ENCODE results near the gene PCDHGA7.
"Not testable (repeated sequence)": the region's sequence is repeated elsewhere in the genome, so short reads cannot be mapped to it uniquely, and the experiment has no call there.

The PCDHGA7 gene

GRCh38 chr5:141382469-141383294 is at the start of gene PCDHGA7:
Gene PCDHGA7, plus strand, starts transcription at chr5:141382742. Its CDS starts 158 bp downstream, at chr5:141382900.
- no peak for DNase-seq (ENCODE audit: low read depth)

DNA sequence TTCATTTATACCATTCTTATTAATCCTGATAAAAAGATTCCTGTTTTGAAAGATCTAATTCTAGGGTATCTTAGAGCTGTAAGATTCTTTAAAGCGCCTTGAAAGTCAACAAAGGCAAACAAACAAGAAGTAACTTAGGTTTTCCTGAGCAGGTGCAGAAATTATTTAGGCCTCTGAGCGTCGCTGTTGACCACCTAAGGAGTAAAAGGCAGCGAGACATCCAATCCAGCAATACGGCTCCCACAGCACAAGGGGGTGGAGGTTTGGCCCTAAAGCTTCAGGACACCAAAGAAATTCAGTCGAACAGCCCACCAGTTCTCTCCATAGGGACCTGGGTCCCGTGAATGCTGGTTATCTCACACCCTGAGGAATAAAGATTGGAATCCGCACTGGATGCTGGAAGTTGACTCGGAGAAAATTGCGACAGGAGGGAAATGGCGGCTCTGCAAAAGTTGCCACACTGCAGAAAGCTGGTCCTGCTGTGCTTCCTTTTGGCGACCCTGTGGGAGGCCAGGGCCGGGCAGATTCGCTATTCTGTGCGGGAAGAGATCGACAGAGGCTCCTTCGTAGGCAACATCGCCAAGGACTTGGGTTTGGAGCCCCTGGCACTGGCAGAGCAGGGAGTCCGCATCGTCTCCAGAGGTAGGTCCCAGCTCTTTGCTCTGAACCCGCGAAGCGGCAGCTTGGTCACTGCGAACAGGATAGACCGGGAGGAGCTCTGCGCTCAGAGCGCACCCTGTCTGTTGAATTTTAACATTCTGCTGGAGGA is 43.8 kb upstream of the PCDHGA7 start, which contains the start of gene PCDHGA2:
PCDHGA2 (plus strand) TSS at position 223 of the 769 bp plus-strand sequence.
- no peak for DNase-seq (ENCODE audit: low read depth)

- DNase-seq (ENCODE audit: low read depth), result not testable (repeated sequence)
Observed at GRCh38 chr5:141340781-141341354, 41.7 kb upstream of the PCDHGA7 start.

DNA sequence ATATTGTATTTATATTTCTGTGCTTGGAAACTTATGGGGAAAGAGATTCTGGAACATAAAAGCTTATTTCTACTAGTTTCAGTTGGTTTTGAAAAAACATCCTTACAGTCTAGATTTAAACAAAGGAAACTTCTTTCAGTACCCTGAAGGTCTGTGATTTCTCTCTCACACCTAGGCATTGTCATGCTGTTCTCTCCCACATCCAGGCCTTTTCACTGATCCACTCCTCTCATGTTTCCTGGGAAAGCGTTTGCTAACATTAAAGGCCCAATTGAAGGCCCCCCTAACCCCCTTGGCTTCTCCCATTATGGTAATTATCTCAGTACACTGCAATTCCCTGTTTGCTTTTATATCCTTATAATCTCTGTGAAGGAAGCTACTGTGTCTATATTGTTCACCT is 39.8 kb upstream of the PCDHGA7 start:
- DNase-seq (ENCODE audit: low read depth), result no peak

GRCh38 chr5:141343242-141343952 is 39.1 kb upstream of the PCDHGA7 start, which contains the start of gene PCDHGA3:
Gene PCDHGA3, plus strand, starts transcription at chr5:141343829. Its CDS starts 205 bp downstream, at chr5:141344034.
- DNase-seq (ENCODE audit: low read depth), result no peak

GRCh38 chr5:141343953-141344463 is 38.5 kb upstream of the PCDHGA7 start:
- DNase-seq (ENCODE audit: low read depth), result no peak

DNA sequence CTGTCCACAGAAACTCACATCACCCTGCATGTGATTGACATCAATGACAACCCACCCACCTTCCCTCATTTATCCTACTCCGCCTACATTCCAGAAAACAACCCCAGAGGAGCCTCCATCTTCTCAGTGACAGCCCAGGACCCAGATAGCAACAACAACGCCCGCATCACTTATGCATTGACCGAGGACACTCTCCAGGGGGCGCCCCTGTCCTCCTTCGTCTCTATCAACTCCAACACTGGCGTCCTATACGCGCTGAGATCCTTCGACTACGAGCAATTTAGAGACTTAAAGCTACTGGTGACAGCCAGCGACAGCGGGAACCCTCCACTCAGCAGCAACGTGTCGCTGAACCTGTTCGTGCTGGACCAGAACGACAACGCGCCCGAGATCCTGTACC is 37.2 kb upstream of the PCDHGA7 start:
- DNase-seq (ENCODE audit: low read depth), result no peak

- DNase-seq (ENCODE audit: low read depth), result not testable (repeated sequence)
Observed at GRCh38 chr5:141346017-141346416, 36.5 kb upstream of the PCDHGA7 start.

- no peak for DNase-seq (ENCODE audit: low read depth)
Observed at GRCh38 chr5:141349917-141350619, 32.5 kb upstream of the PCDHGA7 start, which contains the start of gene PCDHGB1. Gene PCDHGB1, plus strand, starts transcription at chr5:141350099. Its CDS starts 162 bp downstream, at chr5:141350261.

DNA sequence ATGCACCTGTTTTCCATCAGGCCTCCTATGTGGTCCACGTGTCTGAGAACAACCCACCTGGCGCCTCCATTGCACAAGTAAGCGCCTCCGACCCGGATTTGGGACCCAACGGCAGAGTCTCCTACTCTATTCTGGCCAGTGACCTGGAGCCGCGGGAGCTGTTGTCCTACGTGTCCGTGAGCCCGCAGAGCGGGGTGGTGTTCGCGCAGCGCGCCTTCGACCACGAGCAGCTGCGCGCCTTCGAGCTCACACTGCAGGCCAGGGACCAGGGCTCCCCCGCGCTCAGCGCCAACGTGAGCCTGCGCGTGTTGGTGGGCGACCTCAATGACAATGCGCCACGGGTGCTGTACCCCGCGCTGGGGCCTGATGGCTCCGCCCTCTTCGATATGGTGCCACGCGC is 31.0 kb upstream of the PCDHGA7 start:
- no peak for DNase-seq (ENCODE audit: low read depth)

- DNase-seq (ENCODE audit: low read depth), result no peak
Observed at GRCh38 chr5:141354900-141355469, 27.6 kb upstream of the PCDHGA7 start, which contains the start of gene PCDHGA4. Gene PCDHGA4, plus strand, starts transcription at chr5:141355021. Its CDS starts 87 bp downstream, at chr5:141355108.

DNA sequence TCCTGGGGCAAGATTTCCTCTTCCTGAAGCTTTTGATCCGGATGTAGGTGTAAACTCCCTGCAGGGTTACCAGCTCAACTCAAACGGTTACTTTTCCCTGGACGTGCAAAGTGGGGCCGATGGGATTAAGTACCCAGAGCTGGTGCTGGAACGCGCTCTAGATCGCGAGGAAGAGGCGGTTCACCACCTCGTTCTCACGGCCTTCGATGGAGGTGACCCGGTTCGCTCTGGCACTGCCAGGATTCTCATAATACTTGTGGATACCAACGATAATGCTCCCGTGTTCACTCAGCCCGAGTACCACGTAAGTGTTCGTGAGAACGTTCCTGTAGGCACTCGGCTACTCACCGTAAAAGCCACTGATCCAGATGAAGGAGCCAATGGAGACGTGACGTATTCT is 26.9 kb upstream of the PCDHGA7 start:
- no peak for DNase-seq (ENCODE audit: low read depth)

DNA sequence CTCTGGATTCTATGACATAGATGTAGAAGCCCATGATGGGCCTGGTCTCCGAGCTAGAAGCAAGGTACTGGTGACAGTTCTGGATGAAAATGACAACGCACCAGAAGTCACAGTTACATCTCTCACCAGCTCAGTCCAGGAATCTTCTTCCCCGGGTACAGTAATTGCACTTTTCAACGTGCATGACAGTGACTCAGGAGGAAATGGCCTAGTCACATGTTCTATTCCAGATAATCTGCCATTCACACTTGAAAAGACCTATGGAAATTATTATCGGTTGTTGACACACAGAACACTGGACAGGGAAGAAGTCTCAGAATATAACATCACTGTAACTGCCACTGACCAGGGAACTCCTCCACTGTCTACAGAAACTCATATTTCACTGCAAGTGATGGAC is 26.4 kb upstream of the PCDHGA7 start:
- DNase-seq (ENCODE audit: low read depth), result no peak

GRCh38 chr5:141356950-141357349 is 25.6 kb upstream of the PCDHGA7 start:
- no peak for DNase-seq (ENCODE audit: low read depth)

DNA sequence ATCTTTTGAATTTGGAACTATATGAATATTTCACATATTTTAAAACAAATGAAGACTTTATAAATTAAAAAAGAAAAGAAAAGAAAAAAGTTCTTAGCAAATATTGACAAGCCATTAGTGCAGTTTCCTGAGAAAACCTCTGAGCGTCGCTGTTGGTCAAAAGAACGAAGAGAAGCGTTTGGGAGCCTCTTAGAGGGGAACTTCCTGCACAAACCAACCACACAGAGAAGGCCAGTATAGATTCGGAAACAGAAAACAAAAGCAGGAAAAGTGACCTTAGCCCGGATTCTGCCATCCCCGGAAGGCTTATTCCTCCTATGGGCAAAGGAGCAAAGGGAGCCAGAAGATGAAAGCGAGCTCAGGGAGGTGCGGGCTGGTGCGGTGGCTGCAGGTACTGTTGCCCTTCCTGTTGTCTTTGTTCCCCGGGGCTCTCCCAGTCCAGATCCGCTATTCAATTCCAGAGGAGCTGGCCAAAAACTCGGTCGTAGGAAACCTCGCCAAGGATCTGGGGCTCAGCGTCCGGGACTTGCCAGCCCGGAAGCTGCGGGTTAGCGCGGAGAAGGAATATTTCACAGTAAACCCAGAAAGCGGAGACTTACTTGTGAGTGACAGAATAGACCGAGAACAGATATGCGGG is 22.6 kb upstream of the PCDHGA7 start, which contains the start of gene PCDHGB2:
PCDHGB2 (plus strand) TSS at position 205 of the 637 bp plus-strand sequence; CDS start at position 347, 142 bp downstream.
- DNase-seq (ENCODE audit: low read depth), result no peak

DNA sequence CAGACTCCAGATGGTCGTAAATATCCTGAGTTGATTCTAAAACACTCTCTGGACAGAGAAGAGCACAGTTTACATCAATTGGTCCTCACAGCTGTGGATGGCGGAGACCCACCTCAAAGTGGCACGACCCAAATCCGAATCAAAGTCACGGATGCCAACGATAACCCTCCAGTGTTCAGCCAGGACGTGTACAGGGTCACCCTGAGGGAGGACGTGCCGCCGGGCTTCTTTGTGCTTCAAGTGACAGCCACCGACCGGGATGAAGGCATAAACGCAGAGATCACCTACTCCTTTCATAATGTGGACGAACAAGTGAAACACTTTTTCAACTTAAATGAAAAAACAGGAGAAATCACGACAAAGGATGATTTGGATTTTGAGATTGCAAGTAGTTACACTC is 21.9 kb upstream of the PCDHGA7 start:
- no peak for DNase-seq (ENCODE audit: low read depth)

GRCh38 chr5:141362719-141363118 is 19.8 kb upstream of the PCDHGA7 start:
- DNase-seq (ENCODE audit: low read depth), result no peak

GRCh38 chr5:141363952-141364660 is 18.4 kb upstream of the PCDHGA7 start, which contains the start of gene PCDHGA5:
Gene PCDHGA5, plus strand, starts transcription at chr5:141364162. Its CDS starts 169 bp downstream, at chr5:141364331.
- no peak for DNase-seq (ENCODE audit: low read depth)
